22Rv1 (cell line): Measurements from ENCODE around the gene CELF4.

Experiments used
- CTCF ChIP-seq: fragments of 450-650 bp; IDR thresholded peaks from 2 replicates; pipeline ENCODE4 v1.5.1; 2017; ENCODE audit warnings: mild to moderate bottlenecking
- ZFX ChIP-seq: fragments of 450-650 bp; IDR thresholded peaks from 2 replicates; pipeline ENCODE4 v1.6.1; 2017; ENCODE audit warnings: antibody characterized with exemption, borderline replicate concordance

GRCh38 chr18:37254236-37254754 lies 311.3 kb downstream of the CELF4 start:
- TF ChIP-seq CTCF = no peak
- no peak for TF ChIP-seq ZFX
